KBM-7 (cell line): ENCODE results near the gene CA7.
"Not testable (repeated sequence)": the region's sequence is repeated elsewhere in the genome, so short reads cannot be mapped to it uniquely, and the experiment has no call there.

ENCODE experiments used
- DNase-seq: peaks from one replicate; pipeline ENCODE4 v3.0.0-alpha.2; 2015
- in situ Hi-C: fragments of 300-500 bp; cut with MboI; formaldehyde crosslinking; loops from 2 replicates; pipeline ENCODE4 v1.14.3; 2020; ENCODE audit warnings: low sequenced_read_pairs, low pct_unique_long_range_greater_than_20kb, mixed read lengths

The CA7 gene

GRCh38 chr16:66889622-66890021, 45.4 kb downstream of the CA7 start:
- no peak for DNase-seq
- in situ Hi-C loops, result no loop called here

GRCh38 chr16:66890799-66891198, 46.6 kb downstream of the CA7 start:
- in situ Hi-C loops, result no loop called here
- no peak for DNase-seq

GRCh38 chr16:66891360-66891759, 47.1 kb downstream of the CA7 start:
- in situ Hi-C loops, result no loop called here
- no peak for DNase-seq

- in situ Hi-C loops, result no loop called here
- DNase-seq, result no peak
Observed at GRCh38 chr16:66891797-66892196, 47.6 kb downstream of the CA7 start.

GRCh38 chr16:66894055-66894454, 49.8 kb downstream of the CA7 start:
- no peak for DNase-seq
- in situ Hi-C loops, result no loop called here

- in situ Hi-C loops, result no loop called here
- DNase-seq, result peak; percentile 77
Observed at GRCh38 chr16:66894948-66895688, 50.9 kb downstream of the CA7 start.

GRCh38 chr16:66895689-66895979, 51.4 kb downstream of the CA7 start:
- no peak for DNase-seq

GRCh38 chr16:66895999-66896398, 51.8 kb downstream of the CA7 start:
- no peak for DNase-seq
- in situ Hi-C loops, result no loop called here

More at GRCh38 chr16:66895689-66895979, 51.4 kb downstream of the CA7 start:
- in situ Hi-C loops, result no loop called here

GRCh38 chr16:66896682-66897081, 52.5 kb downstream of the CA7 start:
- in situ Hi-C loops, DNase-seq: not testable (repeated sequence)

GRCh38 chr16:66898207-66898606, 54.0 kb downstream of the CA7 start:
- DNase-seq, result no peak
- in situ Hi-C loops, result no loop called here

- in situ Hi-C loops, result no loop called here
- DNase-seq, result no peak
Observed at GRCh38 chr16:66898933-66899309, 54.7 kb downstream of the CA7 start.

- in situ Hi-C loops, result no loop called here
- no peak for DNase-seq
Observed at GRCh38 chr16:66899310-66899944, 55.2 kb downstream of the CA7 start.

GRCh38 chr16:66899945-66900710, 55.9 kb downstream of the CA7 start:
- DNase-seq, result no peak

GRCh38 chr16:66900721-66901441, 56.7 kb downstream of the CA7 start:
- DNase-seq, result no peak
- in situ Hi-C loops, result no loop called here

More at GRCh38 chr16:66899945-66900710, 55.9 kb downstream of the CA7 start:
- in situ Hi-C loops, result no loop called here

GRCh38 chr16:66901626-66902025, 57.4 kb downstream of the CA7 start:
- in situ Hi-C loops, result no loop called here
- no peak for DNase-seq

GRCh38 chr16:66902648-66903543, 58.7 kb downstream of the CA7 start:
- in situ Hi-C loops, result no loop called here
- no peak for DNase-seq
